ENCODE measurements around the gene TMEM259.

The TMEM259 gene

GRCh38 chr19:986083-986482, 34.8 kb downstream of the TMEM259 start:
- no peak for DNase-seq (ENCODE audit: low read depth)

- DNase-seq (ENCODE audit: low read depth), result peak; percentile 86
Measured at GRCh38 chr19:984165-984967, 36.6 kb downstream of the TMEM259 start, which contains the start of gene WDR18. TSS of gene WDR18 (plus strand) at chr19:984345. CDS start at chr19:984354, 9 bp downstream.

- peak; percentile 44 for DNase-seq (ENCODE audit: low read depth)
Measured at GRCh38 chr19:982567-983170, 38.3 kb downstream of the TMEM259 start.

- DNase-seq (ENCODE audit: low read depth), result peak; percentile 18
Measured at GRCh38 chr19:980133-980998, 40.6 kb downstream of the TMEM259 start.

- DNase-seq (ENCODE audit: low read depth), result no peak
Measured at GRCh38 chr19:979318-979741, 41.6 kb downstream of the TMEM259 start.

- no peak for DNase-seq (ENCODE audit: low read depth)
Measured at GRCh38 chr19:977058-977464, 43.9 kb downstream of the TMEM259 start.

GRCh38 chr19:976476-976875, 44.4 kb downstream of the TMEM259 start:
- no peak for DNase-seq (ENCODE audit: low read depth)

GRCh38 chr19:974564-975257, 46.2 kb downstream of the TMEM259 start:
- DNase-seq (ENCODE audit: low read depth), result no peak

GRCh38 chr19:973726-974563, 47.0 kb downstream of the TMEM259 start:
- no peak for DNase-seq (ENCODE audit: low read depth)

- DNase-seq (ENCODE audit: low read depth), result no peak
Measured at GRCh38 chr19:972281-972680, 48.6 kb downstream of the TMEM259 start.

- no peak for DNase-seq (ENCODE audit: low read depth)
Measured at GRCh38 chr19:971795-972194, 49.1 kb downstream of the TMEM259 start.

GRCh38 chr19:970695-971094, 50.2 kb downstream of the TMEM259 start:
- no peak for DNase-seq (ENCODE audit: low read depth)

- no peak for DNase-seq (ENCODE audit: low read depth)
Measured at GRCh38 chr19:966485-967088, 54.3 kb downstream of the TMEM259 start.

- peak; percentile 31 for DNase-seq (ENCODE audit: low read depth)
Measured at GRCh38 chr19:964761-965694, 55.9 kb downstream of the TMEM259 start.

GRCh38 chr19:964116-964520, 56.8 kb downstream of the TMEM259 start:
- no peak for DNase-seq (ENCODE audit: low read depth)

- no peak for DNase-seq (ENCODE audit: low read depth)
Measured at GRCh38 chr19:963486-963951, 57.4 kb downstream of the TMEM259 start.

- no peak for DNase-seq (ENCODE audit: low read depth)
Measured at GRCh38 chr19:962683-963400, 58.1 kb downstream of the TMEM259 start.

GRCh38 chr19:961866-962620, 58.9 kb downstream of the TMEM259 start:
- DNase-seq (ENCODE audit: low read depth), result peak; percentile 70

Measured in iris pigment epithelial cell (primary cell).